ENCODE data around the gene CARS1.

GRCh38 chr11:3089236-3090061 is 32.2 kb upstream of the CARS1 start:
- no peak for TF ChIP-seq CTCF (IDR thresholded peaks at IDR 0.05)
- TF ChIP-seq POLR2AphosphoS5 (IDR thresholded peaks at IDR 0.05; ENCODE audit: insufficient read depth in 1 of 2, low read depth in 1 of 2): no peak

Measured in vagina (tissue), 2 donors.